Right renal pelvis (tissue), 4 donors: ENCODE measurements around the gene CLSTN1. TPM values are rescaled to one million over a fixed set of nuclear protein-coding genes. Genes with fewer than 3 reads are reported as not detected.
"Not testable (repeated sequence)": the region's sequence is repeated elsewhere in the genome, so short reads cannot be mapped to it uniquely, and the experiment has no call there.

ENCODE experiments used
- DNase-seq, 4 donors: peaks; one replicate each; pipeline ENCODE4 v3.0.0-alpha.2; 2013; ENCODE audit warnings: low read depth in 4 of 4, low spot score in 3 of 4, missing footprints in 1 of 4
- polyA plus RNA-seq, 4 donors: library from polyadenylated mRNA; unstranded; fragments of 120-200 nt; gene quantifications; one replicate each; pipeline ENCODE4 v1.2.1, GENCODE V29; 2013; ENCODE audit not compliant: insufficient read length in 4 of 4

Gene CLSTN1
- polyA plus RNA-seq, 4 donors, result 141 to 170 (median 147) TPM

GRCh38 chr1:9768983-9769382 lies 54.8 kb downstream of the CLSTN1 start:
- no peak for DNase-seq

- DNase-seq, result no peak
These were observed 55.6 kb downstream of the CLSTN1 start for GRCh38 chr1:9767964-9768668.

- no peak for DNase-seq
These were observed 56.9 kb downstream of the CLSTN1 start for GRCh38 chr1:9766759-9767442.

GRCh38 chr1:9764550-9764949 lies 59.2 kb downstream of the CLSTN1 start:
- DNase-seq, result no peak

- DNase-seq, result no peak
These were observed 59.9 kb downstream of the CLSTN1 start for GRCh38 chr1:9763914-9764313.

- not testable (repeated sequence) for DNase-seq
These were observed 61.3 kb downstream of the CLSTN1 start for GRCh38 chr1:9762446-9762845.

GRCh38 chr1:9761855-9762254 lies 61.9 kb downstream of the CLSTN1 start:
- DNase-seq, result no peak

- DNase-seq, result no peak
These were observed 62.9 kb downstream of the CLSTN1 start for GRCh38 chr1:9760824-9761223.

- DNase-seq, result no peak
These were observed 63.8 kb downstream of the CLSTN1 start for GRCh38 chr1:9759939-9760338.

GRCh38 chr1:9758559-9759121 lies 65.1 kb downstream of the CLSTN1 start:
- DNase-seq, result no peak

- no peak for DNase-seq
These were observed 68.2 kb downstream of the CLSTN1 start for GRCh38 chr1:9755441-9755995.

- no peak for DNase-seq
These were observed 70.6 kb downstream of the CLSTN1 start for GRCh38 chr1:9753121-9753531.

GRCh38 chr1:9751971-9752370 lies 71.8 kb downstream of the CLSTN1 start:
- DNase-seq, result no peak

- DNase-seq, result no peak
These were observed 74.4 kb downstream of the CLSTN1 start for GRCh38 chr1:9749361-9749760.

GRCh38 chr1:9748391-9748790 lies 75.4 kb downstream of the CLSTN1 start:
- not testable (repeated sequence) for DNase-seq

GRCh38 chr1:9746651-9747050 lies 77.1 kb downstream of the CLSTN1 start:
- no peak for DNase-seq

GRCh38 chr1:9746211-9746610 lies 77.6 kb downstream of the CLSTN1 start:
- DNase-seq, result no peak

GRCh38 chr1:9744106-9744799 lies 79.5 kb downstream of the CLSTN1 start:
- no peak for DNase-seq

GRCh38 chr1:9737671-9738070 lies 86.1 kb downstream of the CLSTN1 start:
- DNase-seq, result no peak

GRCh38 chr1:9737057-9737456 lies 86.7 kb downstream of the CLSTN1 start:
- DNase-seq, result no peak

GRCh38 chr1:9736241-9736640 lies 87.5 kb downstream of the CLSTN1 start:
- no peak for DNase-seq
